HepG2 (cell line): ENCODE results near the gene CLTA. TPM values are rescaled to one million over a fixed set of nuclear protein-coding genes. Genes with fewer than 3 reads are reported as not detected.

Experiments used
- AKAP8 ChIP-seq: sonication (generic); formaldehyde crosslinking; IDR thresholded peaks from 2 replicates; pipeline ENCODE4 v1.5.1; 2020; ENCODE audit warnings: mild to moderate bottlenecking, missing genetic modification reagents
- DMAP1 ChIP-seq: IDR thresholded peaks from 2 replicates; pipeline ENCODE4 v1.6.1; 2016
- FOSL1 ChIP-seq: sonication (generic); formaldehyde crosslinking; IDR thresholded peaks from 2 replicates; pipeline ENCODE4 v1.9.0; 2021; ENCODE audit warnings: missing genetic modification reagents, borderline replicate concordance
- GATAD2A ChIP-seq: IDR thresholded peaks from 2 replicates; pipeline ENCODE4 v1.6.1; 2016
- GPN1 ChIP-seq: sonication (generic); formaldehyde crosslinking; IDR thresholded peaks from 2 replicates; pipeline ENCODE4 v1.5.1; 2020; ENCODE audit warnings: missing genetic modification reagents, borderline replicate concordance
- HDAC1 ChIP-seq: sonication (generic); formaldehyde crosslinking; IDR thresholded peaks from 2 replicates; pipeline ENCODE4 v1.5.1; 2020; ENCODE audit warnings: mild to moderate bottlenecking, missing genetic modification reagents
- HIVEP1 ChIP-seq: sonication (generic); formaldehyde crosslinking; IDR thresholded peaks from 2 replicates; pipeline ENCODE4 v1.4.0; 2020; ENCODE audit warnings: mild to moderate bottlenecking, missing genetic modification reagents
- HNRNPL ChIP-seq: fragments of 200-400 bp; formaldehyde crosslinking; IDR thresholded peaks from 2 replicates; pipeline ENCODE4 v1.6.1; 2017; ENCODE audit warnings: mild to moderate bottlenecking, low read depth, low read length
- HOXA7 ChIP-seq: sonication (generic); formaldehyde crosslinking; IDR thresholded peaks from 2 replicates; pipeline ENCODE4 v1.8.1; 2022; ENCODE audit warnings: mild to moderate bottlenecking, missing genetic modification reagents, moderate library complexity
- KLF13 ChIP-seq: sonication (generic); formaldehyde crosslinking; IDR thresholded peaks from 2 replicates; pipeline ENCODE4 v1.4.0; 2020; ENCODE audit warnings: mild to moderate bottlenecking, missing genetic modification reagents
- NFAT5 ChIP-seq: sonication (generic); formaldehyde crosslinking; IDR thresholded peaks from 2 replicates; pipeline ENCODE4 v1.4.0; 2020; ENCODE audit warnings: missing genetic modification reagents
- NR2F2 ChIP-seq: IDR thresholded peaks from 2 replicates; pipeline ENCODE4 v1.6.1; 2012; ENCODE audit warnings: low read depth, inconsistent platforms, borderline replicate concordance
- RERE ChIP-seq: IDR thresholded peaks from 2 replicates; pipeline ENCODE4 v1.6.1; 2016; ENCODE audit warnings: low read depth, missing genetic modification reagents, missing compliant biosample characterization
- SAFB2 ChIP-seq: sonication (generic); formaldehyde crosslinking; IDR thresholded peaks from 2 replicates; pipeline ENCODE4 v1.5.1; 2020; ENCODE audit warnings: missing genetic modification reagents, low read depth, mild to moderate bottlenecking, borderline replicate concordance
- SALL2 ChIP-seq: sonication (generic); formaldehyde crosslinking; IDR thresholded peaks from 2 replicates; pipeline ENCODE4 v1.8.1; 2023; ENCODE audit warnings: mild to moderate bottlenecking, missing genetic modification reagents, inconsistent platforms
- ZEB1 ChIP-seq: IDR thresholded peaks from 2 replicates; pipeline ENCODE4 v1.6.1; 2012; ENCODE audit warnings: mild to moderate bottlenecking, low read depth, inconsistent platforms; ENCODE audit not compliant: insufficient replicate concordance
- ZNF232 ChIP-seq: sonication (generic); formaldehyde crosslinking; IDR thresholded peaks from 2 replicates; pipeline ENCODE4 v1.4.0; 2020; ENCODE audit warnings: missing genetic modification reagents, borderline replicate concordance
- ZNF33B ChIP-seq: sonication (generic); formaldehyde crosslinking; IDR thresholded peaks from 2 replicates; pipeline ENCODE4 v1.5.1; 2020; ENCODE audit warnings: mild to moderate bottlenecking, missing genetic modification reagents
- ZNF773 ChIP-seq: sonication (generic); formaldehyde crosslinking; IDR thresholded peaks from 2 replicates; pipeline ENCODE4 v1.4.0; 2020; ENCODE audit warnings: missing genetic modification reagents, borderline replicate concordance
- ZSCAN12 ChIP-seq: sonication (generic); formaldehyde crosslinking; IDR thresholded peaks from 2 replicates; pipeline ENCODE4 v1.9.0; 2021; ENCODE audit warnings: mild to moderate bottlenecking, missing genetic modification reagents
- polyA plus RNA-seq, 8 experiments: library from polyadenylated mRNA; depleted of rRNA in 3 of 8; stranded (reverse) in 7 of 8; unstranded in 1 of 8; fragments of >200 nt; fragmentation: Illumina TruSeq in 4 of 8; extraction: Trizol in 4 of 8; gene quantifications; 2 replicates each; pipeline versions ENCODE4 v1.2.1 to v1.2.3, GENCODE V29; 2011 to 2016; ENCODE audit warnings: low read depth in 4 of 8, missing spikeins in 1 of 8, mixed read lengths in 1 of 8; ENCODE audit not compliant: insufficient read depth in 1 of 8
- total RNA-seq, 5 experiments: library from RNA; depleted of rRNA; stranded (reverse); fragments of >200 nt; fragmentation: Illumina TruSeq; extraction: Trizol; gene quantifications; 2 replicates each; pipeline ENCODE4 v1.2.3, GENCODE V29; 2016; ENCODE audit warnings: low read depth in 1 of 5

CLTA gene
- total and polyA plus RNA-seq, 2 of the 13 experiments (the other 11 are each of a cell fraction or from before 2014, with no cell fraction given): 143 to 222 TPM

GRCh38 chr9:36258208-36258995 lies 67.7 kb downstream of the CLTA start, which contains the start of gene GNE (continued):
- TF ChIP-seq NFAT5 (CRISPR knock-in tag): no peak
- peak; percentile 89 for TF ChIP-seq SAFB2
- TF ChIP-seq FOSL1 (CRISPR knock-in tag): no peak
- peak; percentile 71 for TF ChIP-seq HIVEP1 (CRISPR knock-in tag)
- TF ChIP-seq GATAD2A (CRISPR knock-in tag): no peak
- no peak for TF ChIP-seq RERE (CRISPR knock-in tag)
- TF ChIP-seq ZNF33B (CRISPR knock-in tag): peak; percentile 89; the same call in 1 of the 2 replicates
- peak; percentile 80; the same call in 1 of the 2 replicates for TF ChIP-seq HDAC1 (CRISPR knock-in tag)
- no peak; the same call in 1 of the 2 replicates for TF ChIP-seq ZSCAN12 (CRISPR knock-in tag)
- 0 out of 2 replicates have a peak, but pooled peaks have one; percentile 39 for TF ChIP-seq AKAP8 (CRISPR knock-in tag)
- peak; percentile 91 for TF ChIP-seq DMAP1 (CRISPR knock-in tag)
- TF ChIP-seq KLF13 (CRISPR knock-in tag): peak; percentile 98
- TF ChIP-seq HOXA7: 0 out of 2 replicates have a peak, but pooled peaks have one; percentile 27
- TF ChIP-seq ZNF232: peak; percentile 65; the same call in 1 of the 2 replicates
- TF ChIP-seq ZEB1: no peak
- TF ChIP-seq ZNF773 (CRISPR knock-in tag): no peak; the same call in 1 of the 2 replicates
- 0 out of 2 replicates have a peak, but pooled peaks have one; percentile 39 for TF ChIP-seq HNRNPL
- TF ChIP-seq GPN1 (CRISPR knock-in tag): peak; percentile 58; the same call in 1 of the 2 replicates
- peak; percentile 58; the same call in 1 of the 2 replicates for TF ChIP-seq NR2F2
- TF ChIP-seq SALL2 (CRISPR knock-in tag): peak; percentile 67; the same call in 1 of the 2 replicates
